Glomerular visceral epithelial cell (primary cell): ENCODE data around the gene KRT7.

Experiments
- DNase-seq: peaks from one replicate; pipeline ENCODE4 v3.0.0-alpha.2; 2016; ENCODE audit errors: extremely low spot score

KRT7 gene

DNA sequence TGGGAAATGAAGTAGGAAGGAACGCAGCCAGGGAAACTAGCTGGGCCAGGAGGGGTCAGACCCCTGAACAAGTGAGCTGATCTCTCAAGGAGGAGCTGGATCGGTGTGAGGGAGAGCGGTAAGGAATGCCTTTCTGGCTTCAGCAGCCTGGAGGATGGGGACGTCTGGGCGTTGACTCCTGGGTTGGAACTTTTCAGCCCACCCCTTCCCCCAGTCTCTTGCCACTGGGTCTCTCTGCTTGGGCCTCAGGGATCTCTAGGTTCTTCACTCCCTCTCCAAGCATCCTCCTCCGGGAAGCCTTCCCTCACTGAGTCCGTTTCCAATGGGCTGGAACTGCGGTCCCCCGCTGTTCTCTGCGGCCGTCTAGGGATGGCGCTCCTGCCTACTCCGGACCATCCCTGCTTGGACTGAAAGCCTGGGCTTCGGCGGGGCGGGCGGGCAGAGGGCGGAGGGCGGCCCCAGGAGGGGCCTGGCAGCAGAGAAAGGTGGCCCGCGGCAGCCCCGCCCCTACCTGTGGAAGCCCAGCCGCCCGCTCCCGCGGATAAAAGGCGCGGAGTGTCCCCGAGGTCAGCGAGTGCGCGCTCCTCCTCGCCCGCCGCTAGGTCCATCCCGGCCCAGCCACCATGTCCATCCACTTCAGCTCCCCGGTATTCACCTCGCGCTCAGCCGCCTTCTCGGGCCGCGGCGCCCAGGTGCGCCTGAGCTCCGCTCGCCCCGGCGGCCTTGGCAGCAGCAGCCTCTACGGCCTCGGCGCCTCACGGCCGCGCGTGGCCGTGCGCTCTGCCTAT is at the start of gene KRT7:
TSS of gene KRT7 (plus strand) at position 570 of the 788 bp plus-strand sequence. CDS start at position 624, 54 bp downstream.
- peak; percentile 61 for DNase-seq

DNA sequence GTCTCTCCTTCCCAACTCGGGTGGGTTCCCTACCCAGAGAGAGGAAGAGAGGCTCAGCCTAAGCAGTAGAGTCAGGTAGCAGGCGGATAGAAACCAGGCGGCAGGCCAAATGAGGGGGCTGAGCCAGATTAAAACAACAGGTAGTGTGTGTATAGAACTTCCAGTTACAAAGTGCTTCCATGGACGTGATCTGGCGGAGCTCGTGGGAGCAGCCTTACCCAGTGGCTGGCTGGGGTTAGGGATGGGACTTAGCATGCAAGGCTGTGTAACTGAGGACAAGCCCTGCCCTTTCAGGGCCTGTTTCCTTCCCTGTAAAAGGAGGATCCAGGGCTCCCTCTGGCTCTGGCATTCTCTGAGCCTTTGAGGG is 49.5 kb upstream of the KRT7 start:
- no peak for DNase-seq

DNA sequence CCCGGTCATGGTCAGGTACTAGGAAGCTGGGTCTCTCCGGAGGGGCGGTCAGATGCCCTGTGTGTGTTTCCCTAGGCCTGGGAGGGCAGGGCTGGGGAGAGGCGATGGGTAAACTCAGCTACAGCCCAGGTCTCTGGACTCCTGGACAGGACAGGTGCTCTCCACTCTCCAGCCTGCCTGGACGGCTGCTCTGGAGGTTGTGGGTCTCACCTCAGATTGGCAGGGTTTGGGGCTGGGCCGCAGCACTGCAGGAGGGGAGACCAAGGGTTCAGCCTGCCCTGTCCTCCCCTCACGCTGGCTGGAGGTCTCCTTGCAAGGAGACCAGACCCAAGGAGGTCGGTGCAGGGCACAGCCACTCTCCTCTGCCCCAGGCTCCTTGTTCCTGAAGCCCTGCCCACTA is 49.1 kb upstream of the KRT7 start:
- no peak for DNase-seq

DNA sequence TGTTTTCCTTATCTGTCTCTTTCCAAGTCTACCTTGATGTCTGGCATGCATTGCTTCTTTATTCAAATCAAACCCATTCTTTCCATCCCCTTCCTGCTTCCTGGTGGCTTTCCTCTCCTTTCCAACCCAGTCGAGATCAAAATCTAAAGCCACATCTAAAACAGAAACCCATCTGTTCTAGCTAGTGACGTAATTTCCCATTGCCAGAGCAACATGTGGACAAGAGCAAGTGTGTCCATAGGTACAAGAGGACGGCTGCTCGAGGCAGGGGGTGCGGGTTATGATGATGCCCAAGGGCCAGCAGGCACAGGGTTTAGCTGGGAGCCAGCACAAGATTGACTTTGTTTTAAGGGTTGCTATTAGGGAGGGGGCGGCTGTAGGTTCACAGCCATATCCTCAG is 48.2 kb upstream of the KRT7 start:
- DNase-seq, result no peak

DNA sequence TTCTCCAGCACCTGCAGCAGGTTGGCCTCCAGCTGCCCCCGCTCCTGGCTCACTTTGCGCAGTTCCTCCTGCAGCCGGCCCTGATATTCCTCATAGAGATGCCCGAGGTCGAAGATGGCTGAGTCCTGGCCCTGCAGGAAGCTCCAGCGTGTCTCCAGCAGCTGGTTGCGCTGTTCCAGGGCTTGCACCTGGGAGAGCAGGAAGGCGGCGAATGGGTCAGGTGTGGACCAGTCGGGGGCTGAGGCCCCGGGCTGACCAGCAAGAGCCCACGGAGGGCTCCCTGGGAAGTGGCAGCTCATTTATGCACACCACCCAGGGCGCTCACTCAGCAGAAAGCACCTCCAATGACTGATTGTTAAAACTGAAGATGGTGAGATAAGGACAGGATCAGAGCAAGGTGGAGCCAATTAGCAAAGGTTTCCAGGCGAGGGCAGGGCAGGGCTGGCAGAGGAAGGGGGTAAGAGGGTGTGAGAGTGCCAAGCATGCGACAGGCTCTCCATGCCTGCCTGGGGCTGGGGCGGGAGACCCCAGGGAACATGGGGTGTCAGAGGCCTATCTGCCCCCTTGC is 47.6 kb upstream of the KRT7 start:
- no peak for DNase-seq

DNA sequence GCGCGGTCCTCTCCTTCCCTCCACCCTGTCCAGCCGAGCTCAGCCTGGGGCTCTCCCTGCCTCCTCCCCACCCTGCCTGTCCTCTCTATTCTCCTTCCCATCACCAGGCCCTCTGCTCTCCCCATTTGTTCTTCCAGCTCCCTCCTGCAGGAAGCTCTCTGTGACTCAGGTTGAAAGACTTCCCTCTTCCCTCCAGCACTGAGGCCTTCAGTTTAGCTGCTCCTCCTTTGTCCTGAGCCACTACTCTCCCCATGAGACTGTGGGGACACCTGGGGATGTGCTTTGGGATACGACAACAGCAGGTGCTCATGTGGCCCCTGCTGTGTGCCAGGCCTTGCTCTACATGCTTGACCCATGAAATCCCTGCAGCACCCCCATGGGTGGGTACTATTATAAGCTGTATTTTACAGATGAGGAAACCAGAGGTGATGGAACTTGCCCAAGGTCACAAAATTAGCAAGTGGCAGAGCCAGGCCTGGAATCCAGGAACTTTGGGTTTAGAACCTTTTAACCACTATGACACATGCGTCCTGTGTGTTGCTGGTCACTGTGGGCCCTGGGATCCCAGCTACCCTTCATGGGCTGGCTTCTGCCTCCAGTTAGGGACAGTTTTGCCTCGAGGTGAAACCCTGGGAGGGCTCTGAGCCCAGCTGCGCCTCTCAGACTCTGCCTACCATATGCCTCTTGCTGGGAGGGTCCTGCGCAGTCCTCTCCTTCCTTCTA is 46.8 kb upstream of the KRT7 start:
- DNase-seq, result peak; percentile 83

DNA sequence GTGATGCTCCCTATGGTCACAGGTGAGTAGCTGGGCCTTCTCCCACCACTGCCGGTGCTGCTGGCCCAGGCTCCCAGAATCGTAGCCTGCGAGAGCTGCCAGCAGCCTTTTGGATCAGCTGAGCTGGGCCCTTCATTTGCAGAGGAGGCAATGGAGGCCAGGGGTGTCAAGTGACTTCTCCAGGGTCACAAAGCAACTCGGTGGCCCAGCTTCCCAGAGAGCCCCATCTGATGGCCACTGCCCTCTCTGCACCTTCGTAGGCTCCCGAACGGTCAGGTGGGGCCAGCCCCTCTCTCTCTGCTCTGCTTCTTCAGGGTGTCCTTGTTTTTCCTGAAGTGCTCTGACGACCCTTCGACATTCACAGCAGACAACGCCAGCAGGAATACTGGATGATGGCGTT is 45.8 kb upstream of the KRT7 start:
- DNase-seq, result no peak

DNA sequence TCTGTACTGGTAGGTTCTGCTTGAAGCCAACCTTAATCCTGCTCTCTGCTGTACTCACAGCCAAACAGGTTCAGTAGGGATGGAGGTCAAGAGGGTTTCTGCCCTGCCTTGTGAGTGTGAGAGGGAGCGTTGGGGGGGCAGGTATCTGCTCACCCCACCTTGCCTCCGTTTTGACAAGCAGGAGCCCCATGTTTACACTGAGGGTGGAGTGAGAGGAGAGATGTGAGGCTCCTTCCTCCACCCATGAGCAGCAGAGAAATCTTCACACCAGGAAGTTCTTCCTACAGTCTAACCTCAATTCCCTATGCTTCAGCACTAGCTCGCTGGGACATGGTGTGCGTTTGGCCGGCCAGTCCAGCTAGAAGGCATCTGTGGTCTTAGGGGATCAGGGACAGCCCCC is 45.4 kb upstream of the KRT7 start:
- no peak for DNase-seq

DNA sequence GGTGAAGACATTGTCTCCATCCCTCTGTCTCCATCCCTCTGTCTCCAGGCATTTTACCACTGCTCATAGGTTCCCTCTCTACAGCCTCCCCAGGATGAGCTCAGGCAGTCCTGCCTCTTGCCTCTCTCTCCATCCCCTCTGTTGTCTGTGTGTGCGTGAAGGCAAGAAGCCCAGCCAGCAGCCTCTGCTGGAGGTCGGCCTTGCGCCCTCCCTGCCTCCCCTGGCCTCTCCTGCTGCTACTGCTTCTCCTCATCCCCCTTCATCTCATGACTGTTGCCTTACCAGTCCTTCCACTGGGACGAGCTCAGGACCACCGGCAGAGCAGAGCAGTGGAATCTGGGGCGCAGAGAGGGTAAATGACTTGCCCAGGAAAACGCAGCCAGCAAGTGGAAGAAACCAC is 44.4 kb upstream of the KRT7 start:
- no peak for DNase-seq

DNA sequence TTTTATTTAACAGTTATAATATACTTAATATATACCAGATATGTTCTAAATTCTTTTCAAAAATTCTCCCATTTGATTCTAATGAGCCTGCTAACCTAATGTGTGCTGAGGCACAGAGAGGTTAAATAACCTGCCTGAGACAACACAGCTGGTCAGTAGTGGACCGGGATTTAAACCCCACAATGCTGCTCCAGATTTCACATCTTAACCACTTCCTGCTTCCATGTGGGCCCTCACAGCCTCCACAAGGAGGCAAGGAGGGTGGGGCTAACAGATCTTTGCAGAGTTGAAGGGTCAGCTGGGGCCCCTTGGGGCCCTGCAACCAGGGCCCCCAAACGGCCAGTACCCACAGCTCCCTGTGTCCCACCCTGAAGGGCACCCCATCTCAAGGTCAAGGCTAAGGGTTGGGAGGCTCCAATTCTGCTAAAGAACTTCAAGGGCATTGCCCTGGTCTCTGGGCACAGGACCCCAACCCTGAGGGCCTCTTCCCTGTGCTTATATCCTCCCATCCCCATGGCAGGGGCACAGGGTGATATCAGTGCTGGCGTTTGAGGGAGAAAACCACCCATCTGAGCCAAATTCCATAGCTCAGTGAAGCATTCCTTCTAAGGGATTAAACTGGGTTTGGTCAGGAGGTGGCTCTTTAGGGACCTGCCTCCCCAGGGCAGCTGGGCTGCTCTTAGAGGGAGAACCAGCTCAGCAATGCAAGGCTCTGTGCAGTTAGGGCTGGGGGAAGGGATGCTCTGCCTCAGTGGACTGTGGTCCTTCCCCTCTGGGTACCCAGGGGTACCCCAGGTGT is 43.5 kb upstream of the KRT7 start:
- DNase-seq, result peak; percentile 85

DNA sequence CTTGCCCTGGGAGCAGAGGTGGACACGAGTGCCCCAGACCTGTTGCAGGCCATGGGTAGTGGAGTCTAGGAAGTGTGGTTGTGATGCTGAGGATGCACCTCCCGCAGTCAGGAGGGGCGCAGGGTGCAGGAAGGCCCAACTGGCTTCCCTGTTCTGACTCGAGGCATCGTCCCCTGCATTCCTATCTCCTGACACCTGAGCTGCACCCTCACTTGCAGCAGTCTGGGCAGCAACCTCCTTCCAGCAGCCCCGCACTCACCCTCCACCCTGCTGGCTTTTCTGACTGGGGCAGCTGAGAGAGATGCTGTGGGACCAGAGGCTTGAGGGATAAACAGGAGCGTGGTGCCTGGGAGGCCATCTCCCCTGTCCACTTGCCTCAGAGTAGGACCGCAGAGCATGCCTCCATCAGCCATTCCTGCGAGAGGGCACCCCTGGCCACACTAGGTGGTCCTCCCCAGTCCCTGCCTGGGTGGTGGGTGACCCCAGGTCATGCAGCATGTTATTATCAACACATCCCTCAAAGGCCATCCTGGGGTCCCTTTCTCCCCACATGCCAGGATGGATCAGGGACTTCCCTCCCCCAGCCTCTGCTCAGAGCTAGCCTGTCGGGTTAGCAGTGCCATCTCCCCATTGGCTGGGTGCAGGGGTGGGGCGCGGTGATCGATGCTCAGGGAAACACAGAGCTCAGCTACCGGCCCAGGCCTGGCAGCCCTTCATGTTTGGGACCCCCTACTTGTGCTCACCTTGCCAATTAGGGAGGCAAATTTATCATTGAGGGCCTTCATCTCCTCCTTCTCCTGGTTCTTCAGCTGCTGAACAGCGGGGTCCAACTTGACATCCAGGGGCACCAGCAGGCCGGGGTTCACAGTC is 41.9 kb upstream of the KRT7 start:
- DNase-seq, result peak; percentile 63

DNA sequence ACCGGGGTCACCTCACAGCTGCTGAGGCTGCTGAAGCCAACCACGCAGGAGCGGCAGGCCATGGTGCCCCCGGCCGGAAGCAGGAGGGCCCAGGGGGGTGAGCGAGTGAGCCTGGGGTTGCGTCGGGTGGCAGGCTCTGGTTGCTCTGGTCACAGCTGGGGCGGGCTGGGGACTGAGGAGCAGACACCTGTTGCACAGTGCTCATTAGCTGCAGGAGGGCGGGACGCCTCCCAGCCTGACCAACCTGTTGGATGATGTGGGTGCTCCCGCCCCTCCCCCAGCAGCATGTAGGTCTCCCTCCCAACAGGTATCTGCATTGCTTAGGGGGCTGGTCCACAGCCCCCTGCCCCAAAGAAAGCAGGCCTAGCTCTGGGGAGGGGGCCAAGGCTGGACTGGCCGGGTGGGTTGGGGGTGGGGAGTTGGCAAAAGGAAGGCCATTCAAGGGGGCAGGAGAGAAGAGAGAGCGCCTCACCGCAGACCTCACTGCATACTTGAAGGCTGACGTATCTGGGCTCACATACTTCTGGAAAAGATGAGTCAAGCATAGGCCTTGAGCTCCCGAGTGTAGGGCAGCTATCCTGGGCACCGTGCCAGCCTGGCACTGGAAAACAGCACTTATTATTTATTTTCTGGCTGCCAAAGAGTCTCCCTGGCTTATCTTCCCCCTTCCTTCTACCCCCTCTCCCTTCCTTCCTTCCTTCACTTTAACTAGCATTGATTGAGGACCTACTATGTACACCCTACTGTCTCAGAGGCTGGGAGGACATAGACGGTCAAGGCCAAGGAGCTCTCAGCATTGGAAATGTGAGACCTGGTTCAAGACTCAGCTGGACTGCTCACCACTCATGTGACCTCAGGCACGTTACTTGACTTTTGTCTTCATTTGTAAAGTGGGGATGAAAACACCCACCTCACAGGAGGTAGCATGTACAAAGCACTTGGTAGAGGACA is 40.9 kb upstream of the KRT7 start, which contains the start of gene KRT80:
TSS of gene KRT80 (minus strand) at position 174 of the 951 bp plus-strand sequence. CDS start at position 62, 112 bp downstream.
- peak; percentile 99 for DNase-seq

DNA sequence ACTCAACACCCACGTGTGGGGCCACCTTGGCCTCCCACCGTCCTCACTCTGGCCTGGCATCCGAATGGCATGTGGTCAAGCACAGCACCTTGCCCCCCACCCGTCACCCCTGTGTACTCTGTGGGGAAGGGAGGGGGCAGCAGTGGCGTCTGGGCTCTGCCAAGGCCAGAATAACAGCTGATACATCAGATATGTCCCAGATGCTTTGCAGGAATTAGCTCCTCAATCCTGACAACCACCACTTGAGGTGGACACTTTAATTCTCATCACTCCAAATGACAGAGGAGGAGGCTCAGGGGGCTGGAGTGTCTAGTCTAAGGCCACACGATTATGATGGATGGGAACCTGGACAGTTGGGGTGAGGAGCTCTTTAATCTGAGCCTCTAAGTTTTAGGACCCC is 39.5 kb upstream of the KRT7 start:
- DNase-seq, result no peak

DNA sequence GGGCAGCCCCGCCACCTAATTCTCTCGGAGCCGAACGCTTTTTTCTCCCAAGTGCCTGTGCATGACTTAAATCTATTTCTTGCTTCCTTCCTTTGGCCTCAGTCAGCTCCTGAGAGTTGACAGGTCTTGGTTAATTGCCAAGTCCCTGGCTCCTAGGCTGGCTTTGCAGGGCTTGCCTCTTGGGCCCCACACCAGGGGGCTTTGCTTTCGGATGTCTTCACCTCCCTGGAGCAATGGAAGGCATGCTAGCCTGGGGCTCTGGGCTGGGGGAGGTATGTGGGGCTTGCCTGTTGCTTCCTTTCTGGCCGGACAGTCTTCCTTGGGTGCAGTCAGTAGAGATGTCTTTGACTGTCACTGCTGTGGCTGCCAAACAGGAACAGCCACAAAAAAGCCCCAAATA is 39.1 kb upstream of the KRT7 start:
- DNase-seq, result no peak

DNA sequence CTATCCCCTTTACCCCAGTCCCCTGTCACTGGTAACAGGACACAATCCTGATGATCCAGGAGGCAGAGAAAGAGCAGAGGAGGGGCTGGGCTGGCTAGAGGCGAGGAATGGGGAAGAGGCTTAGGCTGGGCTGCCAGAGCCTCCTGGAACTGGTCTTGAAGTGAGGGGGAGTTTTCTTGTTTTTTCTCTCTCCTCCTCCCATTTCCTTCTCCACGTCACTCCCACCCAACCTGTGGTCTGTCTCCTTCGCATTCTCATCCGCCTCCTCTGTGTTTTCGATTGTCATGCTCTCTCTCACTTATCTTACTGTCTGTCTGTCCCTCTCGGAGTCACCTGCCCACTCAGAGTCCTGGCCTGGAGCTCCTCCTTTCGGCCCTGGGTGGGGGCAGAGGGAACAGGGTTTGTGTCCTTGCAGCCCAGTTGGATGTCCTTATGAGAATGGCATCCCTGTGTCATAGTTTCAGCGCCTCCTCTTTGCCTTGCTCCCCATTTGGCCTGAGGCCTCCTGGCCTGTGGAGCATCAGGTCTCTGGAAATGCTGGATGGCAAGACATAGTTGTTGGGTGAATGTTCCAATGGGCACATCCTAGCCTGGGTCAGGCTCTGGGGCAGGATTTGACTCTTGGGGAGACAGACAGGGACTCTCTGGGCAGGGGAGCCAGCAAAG is 37.8 kb upstream of the KRT7 start:
- no peak for DNase-seq

DNA sequence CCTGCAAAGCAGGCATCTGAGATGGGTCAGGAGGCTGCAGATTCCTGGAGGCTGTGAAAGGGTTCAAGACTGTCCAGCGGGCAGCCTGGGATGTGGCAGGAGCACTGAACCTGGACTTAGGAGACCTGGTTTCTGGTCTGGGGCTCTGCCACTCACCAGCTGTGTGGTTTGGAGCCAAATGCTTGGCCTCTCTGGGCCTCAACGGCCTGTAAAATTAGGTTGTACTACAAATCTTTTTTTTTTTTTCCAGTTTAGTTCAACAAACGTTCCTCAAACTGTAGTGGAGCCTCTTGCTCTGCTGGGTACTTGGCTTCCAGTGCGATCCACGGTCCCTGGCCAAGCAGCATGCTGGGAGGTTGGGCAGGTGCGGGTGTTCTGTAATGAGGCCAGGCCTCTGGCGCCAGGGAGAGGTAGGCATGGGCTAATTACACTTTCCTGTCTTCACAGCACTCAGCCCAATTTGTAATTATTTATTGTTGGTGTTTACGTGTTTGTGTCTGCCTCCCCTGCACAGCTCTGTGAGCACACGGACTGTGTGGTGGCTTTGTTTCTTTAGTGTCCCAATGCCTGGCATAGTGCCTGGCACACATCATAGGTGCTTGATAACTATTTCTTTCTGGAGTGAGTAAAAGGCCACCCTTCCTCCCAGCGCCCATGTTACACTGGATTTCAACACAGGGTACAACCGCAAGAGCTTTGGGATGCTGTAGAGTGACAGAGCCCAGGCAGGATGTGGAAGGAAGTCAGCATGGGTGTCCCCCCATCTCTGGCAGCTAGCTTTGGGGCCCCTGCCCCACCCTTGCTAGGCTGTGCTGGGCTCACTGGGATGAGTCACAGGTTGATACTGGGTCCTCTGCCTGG is 35.4 kb upstream of the KRT7 start:
- no peak for DNase-seq

DNA sequence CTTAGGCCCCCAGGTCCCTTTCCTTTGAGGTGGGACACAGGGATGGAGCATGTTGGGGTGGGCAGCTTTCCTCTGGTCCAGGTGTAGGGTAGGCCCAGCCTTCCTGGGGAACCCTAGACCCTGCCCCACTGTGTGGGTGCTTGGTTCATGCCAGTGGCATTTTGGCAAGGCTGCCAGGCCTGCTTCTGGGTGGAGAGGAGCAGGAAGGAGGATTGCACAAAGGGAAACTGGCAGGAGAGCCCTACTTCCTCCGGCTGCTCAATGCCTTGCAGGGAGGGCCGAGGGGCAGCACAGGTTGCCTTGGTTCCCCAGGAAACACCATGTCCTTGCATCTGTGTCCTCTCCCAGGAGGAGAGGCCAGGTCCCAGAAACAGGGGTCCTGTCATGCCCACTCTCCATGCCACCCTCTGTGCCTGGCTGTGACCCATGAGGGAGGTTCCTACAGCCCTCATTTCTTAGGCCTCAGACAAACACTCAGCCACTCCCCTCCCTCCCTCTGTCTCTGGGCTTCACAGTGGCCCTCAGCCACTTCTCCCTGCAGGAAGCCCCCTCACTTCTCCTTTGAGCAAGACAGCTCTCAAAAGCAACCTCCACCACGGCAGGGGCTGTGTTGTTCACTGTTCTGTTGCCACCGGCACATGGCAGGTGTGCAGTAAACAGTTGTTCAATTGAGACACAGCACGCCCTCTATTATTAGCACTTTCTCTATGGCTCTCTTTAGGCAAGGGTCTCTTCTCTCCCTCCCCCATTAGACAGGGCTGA is 34.4 kb upstream of the KRT7 start:
- DNase-seq, result no peak
